ENCODE data around the gene CDC26. TPM values are rescaled to one million over a fixed set of nuclear protein-coding genes. Genes with fewer than 3 reads are reported as not detected.
A peak's percentile ranks its signal among the peaks of the same experiment; 100 is the strongest.

The CDC26 gene
- total and polyA plus RNA-seq, 8 donors = 27.8 to 37.2 (median 32.7) TPM

GRCh38 chr9:113310538-113310937 is 35.2 kb upstream of the CDC26 start:
- no peaks in the 10 kb centered on the region for H3K27me3 ChIP-seq
- H3K27ac ChIP-seq = no peak overlapping the region
- intact Hi-C loops (cut with DNase I) = no loop called here

DNA sequence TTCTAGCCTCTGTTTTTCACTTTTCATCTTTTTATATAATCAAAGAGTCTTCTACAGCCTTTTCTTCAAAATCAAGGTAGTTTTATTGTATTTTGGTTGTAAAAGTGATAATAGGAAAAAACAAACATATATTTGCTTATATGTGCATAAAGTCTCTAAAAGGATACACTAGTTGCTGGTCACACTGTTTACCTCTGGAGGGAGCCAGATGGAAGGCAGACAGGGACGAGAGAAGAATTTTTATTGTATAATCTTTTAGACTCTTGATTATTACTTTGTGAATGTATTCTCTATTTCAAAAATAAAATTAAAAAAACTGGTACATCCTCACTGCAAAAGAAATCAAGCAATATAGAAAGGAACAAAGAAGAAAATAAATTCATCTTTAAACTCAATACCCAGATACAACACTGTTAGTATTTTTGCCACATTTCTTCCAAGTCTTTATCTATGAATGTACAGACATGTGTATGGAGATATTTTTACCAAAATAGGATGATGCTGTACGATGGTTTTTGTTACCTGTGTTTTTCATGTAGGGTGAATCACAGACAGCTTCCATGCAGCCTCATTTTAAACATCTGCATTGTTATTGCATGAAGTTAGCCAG is 33.9 kb upstream of the CDC26 start:
- no peaks in the 10 kb centered on the region for H3K9me3 ChIP-seq
- intact Hi-C loops (cut with DNase I) = no loop called here
- ATAC-seq (peak; percentile 73), DNase-seq (peak in 2 of 4 donors; percentile 11 to 55)
- H3K27me3 ChIP-seq = no peaks in the 10 kb centered on the region
- TF ChIP-seq, protein P1, sequence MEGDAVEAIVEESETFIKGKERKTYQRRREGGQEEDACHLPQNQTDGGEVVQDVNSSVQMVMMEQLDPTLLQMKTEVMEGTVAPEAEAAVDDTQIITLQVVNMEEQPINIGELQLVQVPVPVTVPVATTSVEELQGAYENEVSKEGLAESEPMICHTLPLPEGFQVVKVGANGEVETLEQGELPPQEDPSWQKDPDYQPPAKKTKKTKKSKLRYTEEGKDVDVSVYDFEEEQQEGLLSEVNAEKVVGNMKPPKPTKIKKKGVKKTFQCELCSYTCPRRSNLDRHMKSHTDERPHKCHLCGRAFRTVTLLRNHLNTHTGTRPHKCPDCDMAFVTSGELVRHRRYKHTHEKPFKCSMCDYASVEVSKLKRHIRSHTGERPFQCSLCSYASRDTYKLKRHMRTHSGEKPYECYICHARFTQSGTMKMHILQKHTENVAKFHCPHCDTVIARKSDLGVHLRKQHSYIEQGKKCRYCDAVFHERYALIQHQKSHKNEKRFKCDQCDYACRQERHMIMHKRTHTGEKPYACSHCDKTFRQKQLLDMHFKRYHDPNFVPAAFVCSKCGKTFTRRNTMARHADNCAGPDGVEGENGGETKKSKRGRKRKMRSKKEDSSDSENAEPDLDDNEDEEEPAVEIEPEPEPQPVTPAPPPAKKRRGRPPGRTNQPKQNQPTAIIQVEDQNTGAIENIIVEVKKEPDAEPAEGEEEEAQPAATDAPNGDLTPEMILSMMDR (IDR thresholded peaks at IDR 0.05) = peak; percentile 36 to 61
- H3K27ac ChIP-seq = no peak overlapping the region
- no peak overlapping the region for H3K4me3 ChIP-seq
- no peaks in the 10 kb centered on the region for H3K36me3 ChIP-seq
- no peaks in the 10 kb centered on the region for H3K4me1 ChIP-seq

More at GRCh38 chr9:113310538-113310937, 35.2 kb upstream of the CDC26 start:
- TF ChIP-seq, protein P1 (IDR thresholded peaks at IDR 0.05) = no peak
- Histone ChIP-seq H3K9me3 (no peaks in the 10 kb centered on the region), H3K36me3 (no peaks in the 10 kb centered on the region), H3K4me3 (no peak overlapping the region), H3K4me1 (no peaks in the 10 kb centered on the region)
- DNase-seq = no peak
- peak; percentile 56 for ATAC-seq

- DNase-seq (no peak), ATAC-seq (no peak)
- Histone ChIP-seq H3K27me3 (no peaks in the 10 kb centered on the region), H3K4me3 (no peak overlapping the region), H3K9me3 (no peaks in the 10 kb centered on the region), H3K36me3 (no peaks in the 10 kb centered on the region), H3K4me1 (no peaks in the 10 kb centered on the region), H3K27ac (no peak overlapping the region)
- TF ChIP-seq, protein P1 (IDR thresholded peaks at IDR 0.05) = no peak
- intact Hi-C loops (cut with DNase I) = no loop called here
These were observed 32.1 kb upstream of the CDC26 start for GRCh38 chr9:113307396-113307975.

- no peak overlapping the region for H3K4me3 ChIP-seq
- H3K27ac ChIP-seq = no peak overlapping the region
- H3K36me3 ChIP-seq = no peaks in the 10 kb centered on the region
- H3K27me3 ChIP-seq = no peaks in the 10 kb centered on the region
- H3K4me1 ChIP-seq = no peaks in the 10 kb centered on the region
- DNase-seq (no peak), ATAC-seq (no peak)
- TF ChIP-seq, protein P1 (IDR thresholded peaks at IDR 0.05) = no peak
- H3K9me3 ChIP-seq = no peaks in the 10 kb centered on the region
- intact Hi-C loops (cut with DNase I) = no loop called here
These were observed 31.2 kb upstream of the CDC26 start for GRCh38 chr9:113306566-113306965.

- Histone ChIP-seq H3K9me3 (no peaks in the 10 kb centered on the region), H3K27me3 (no peaks in the 10 kb centered on the region), H3K27ac (no peak within 1 kb of the TSS), H3K4me1 (peaks cover 0 to 7% of the 10 kb centered on the region in 2 donors), H3K36me3 (no peaks in the 10 kb centered on the region), H3K4me3 (no peak within 1 kb of the TSS)
- intact Hi-C loops (cut with DNase I) = no loop called here
- peak in 1 of 4 donors; percentile 63 for DNase-seq
- TF ChIP-seq, protein P1 (IDR thresholded peaks at IDR 0.05) = no peak
- no peak for ATAC-seq
These were observed 27.5 kb upstream of the CDC26 start, which contains the start of gene RNF183 for GRCh38 chr9:113302792-113303418. Gene RNF183 (minus strand): TSS chr9:113303376. CDS start chr9:113298184, 5,192 bp downstream.

Measured in left lung (tissue), 10 donors.